Right lobe of liver (tissue), 6 donors: ENCODE results near the gene CDH13. TPM values are rescaled to one million over a fixed set of nuclear protein-coding genes. Genes with fewer than 3 reads are reported as not detected.

ENCODE experiments used
- ATAC-seq, 4 donors: fragments of 200-7000 bp; cut with Tn5 transposase; one replicate each; pipeline ENCODE4 v1.9.1; 2020; ENCODE audit warnings: mild to moderate bottlenecking in 4 of 4, moderate library complexity in 4 of 4
- DNase-seq, 3 donors: peaks; one replicate each; pipeline ENCODE4 v3.0.0-alpha.2; 2020
- H3K27ac ChIP-seq, 3 donors: fragments of 200-600 bp; one replicate each; pipeline ENCODE4 v1.8.0; 2022
- H3K27me3 ChIP-seq, 2 donors: fragments of 200-600 bp; one replicate each; pipeline ENCODE4 v1.8.0; 2022
- H3K36me3 ChIP-seq, 4 donors: fragments of 200-600 bp; sonication (generic) in 1 of 4; one replicate each; pipeline versions ENCODE4 v1.5.1 to v1.8.0; 2017 to 2022; ENCODE audit warnings: control low read depth in 1 of 4
- H3K4me1 ChIP-seq, 4 donors: fragments of 200-600 bp; sonication (generic) in 1 of 4; one replicate each; pipeline versions ENCODE4 v1.5.1 to v1.8.0; 2017 to 2022; ENCODE audit warnings: control low read depth in 1 of 4
- H3K4me3 ChIP-seq, 3 donors: fragments of 200-600 bp; one replicate each; pipeline ENCODE4 v1.8.0; 2022
- H3K9me3 ChIP-seq, 4 donors: fragments of 200-600 bp; sonication (generic) in 1 of 4; one replicate each; pipeline versions ENCODE4 v1.5.1 to v1.8.0; 2017 to 2022; ENCODE audit warnings: control low read depth in 1 of 4
- POLR2A ChIP-seq: fragments of 450-650 bp; IDR thresholded peaks from one replicate; pipeline ENCODE4 v1.6.1; 2017; ENCODE audit warnings: antibody characterized with exemption, mild to moderate bottlenecking
- WGBS: methylation state at CpG from one replicate; pipeline ENCODE4 v1.1.6; 2018; ENCODE audit warnings: low coverage, low lambda C conversion rate; ENCODE audit not compliant: insufficient coverage; ENCODE audit errors: missing lambda C conversion rate; 5-methylcytosine and 5-hydroxymethylcytosine counted together
- intact Hi-C, 2 donors: fragments of 100-400 bp; cut with DNase I; formaldehyde crosslinking; loops; one replicate each; pipeline versions ENCODE4 v1.11.2 to v1.14.1; 2022
- total RNA-seq, 6 experiments: library from RNA; depleted of rRNA in 2 of 6; stranded (reverse); fragments of >200 nt in 2 of 6; fragmentation: NEBNext Ultra II Directional in 3 of 6; extraction: Animal tissue kit (Norgen Biotek cat#: 25700) in 3 of 6; gene quantifications; one replicate each; pipeline versions ENCODE4 v1.1.0 to v1.2.4, GENCODE V29; 2016 to 2023
- TF ChIP-seq, protein P1 (sequence below), 4 donors: fragments of 200-600 bp in 3 of 4; fragments of 450-650 bp in 1 of 4; IDR thresholded peaks; one replicate each; pipeline versions ENCODE4 v1.5.1 to v1.8.0; 2016 to 2022; ENCODE audit warnings: antibody characterized with exemption in 4 of 4, mild to moderate bottlenecking in 2 of 4
- donor health status: DM: no; HTN: yes; CAD: no.
- donor health status: DM: no; HTN: no; CAD: no.
- donor health status: DM: no; HTN: no; CAD: no.
- donor health status: DM: no; HTN: yes; CAD: no.
- donor health status: DM: no; HTN: yes; CAD: no.

CDH13 gene
- total RNA-seq, 6 experiments from 2014 or later = 0.13 to 4.6 (median 0.49) TPM

DNA sequence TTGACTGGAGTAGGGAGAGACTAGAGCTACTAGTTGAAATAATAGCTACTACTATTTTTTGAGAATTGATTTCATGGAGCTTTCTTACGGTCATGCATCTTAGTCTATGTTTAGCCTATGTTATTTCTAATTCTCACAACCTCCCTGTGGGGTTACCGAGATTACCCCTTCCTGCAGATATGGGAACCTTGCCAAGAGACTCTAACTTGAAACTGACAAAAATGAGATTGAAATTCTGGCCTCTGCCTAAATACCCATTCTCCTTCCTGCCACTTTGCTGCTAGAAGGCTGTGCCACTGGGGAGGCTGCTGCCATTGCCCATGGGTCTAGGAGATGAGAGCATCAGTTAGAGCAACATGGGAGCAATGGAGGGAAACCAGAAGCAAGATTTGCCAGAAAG is 410.3 kb downstream of the CDH13 start:
- intact Hi-C loops = no loop called here
- Histone ChIP-seq H3K9me3 (no peaks in the 10 kb centered on the region), H3K27ac (no peak overlapping the region), H3K4me1 (no peaks in the 10 kb centered on the region), H3K27me3 (no peaks in the 10 kb centered on the region), H3K4me3 (no peak overlapping the region), H3K36me3 (no peaks in the 10 kb centered on the region)
- WGBS = 43% methylated on average over 2 of the region's 2 CpGs
- ATAC-seq (no peak), DNase-seq (no peak)
- no peak for TF ChIP-seq POLR2A
- TF ChIP-seq, protein P1, sequence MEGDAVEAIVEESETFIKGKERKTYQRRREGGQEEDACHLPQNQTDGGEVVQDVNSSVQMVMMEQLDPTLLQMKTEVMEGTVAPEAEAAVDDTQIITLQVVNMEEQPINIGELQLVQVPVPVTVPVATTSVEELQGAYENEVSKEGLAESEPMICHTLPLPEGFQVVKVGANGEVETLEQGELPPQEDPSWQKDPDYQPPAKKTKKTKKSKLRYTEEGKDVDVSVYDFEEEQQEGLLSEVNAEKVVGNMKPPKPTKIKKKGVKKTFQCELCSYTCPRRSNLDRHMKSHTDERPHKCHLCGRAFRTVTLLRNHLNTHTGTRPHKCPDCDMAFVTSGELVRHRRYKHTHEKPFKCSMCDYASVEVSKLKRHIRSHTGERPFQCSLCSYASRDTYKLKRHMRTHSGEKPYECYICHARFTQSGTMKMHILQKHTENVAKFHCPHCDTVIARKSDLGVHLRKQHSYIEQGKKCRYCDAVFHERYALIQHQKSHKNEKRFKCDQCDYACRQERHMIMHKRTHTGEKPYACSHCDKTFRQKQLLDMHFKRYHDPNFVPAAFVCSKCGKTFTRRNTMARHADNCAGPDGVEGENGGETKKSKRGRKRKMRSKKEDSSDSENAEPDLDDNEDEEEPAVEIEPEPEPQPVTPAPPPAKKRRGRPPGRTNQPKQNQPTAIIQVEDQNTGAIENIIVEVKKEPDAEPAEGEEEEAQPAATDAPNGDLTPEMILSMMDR (IDR thresholded peaks at IDR 0.05) = no peak

DNA sequence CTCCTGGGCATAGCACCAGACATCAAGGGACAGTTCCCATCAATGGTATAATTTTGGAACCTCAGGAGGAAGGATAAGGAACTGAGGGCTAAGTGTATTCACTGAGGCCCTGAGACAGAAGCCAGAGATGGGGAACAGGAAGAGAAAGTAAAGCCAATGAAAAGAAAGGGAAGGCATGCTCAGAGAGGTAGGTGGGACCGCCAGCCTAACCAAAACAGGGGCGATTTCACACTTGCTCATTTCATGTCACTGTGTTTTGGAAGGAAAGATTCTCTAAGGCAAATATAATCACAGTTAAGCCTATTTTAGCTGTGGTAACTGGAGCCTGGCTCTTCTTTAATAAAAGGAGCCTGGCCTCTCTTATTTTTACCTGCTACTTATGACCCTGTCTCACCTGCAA is 411.1 kb downstream of the CDH13 start:
- no peak for DNase-seq
- H3K4me3 ChIP-seq = no peak overlapping the region
- intact Hi-C loops = no loop called here
- no peak overlapping the region for H3K27ac ChIP-seq
- no peak for ATAC-seq
- H3K36me3 ChIP-seq = no peaks in the 10 kb centered on the region
- TF ChIP-seq POLR2A = no peak
- TF ChIP-seq, protein P1 (IDR thresholded peaks at IDR 0.05) = no peak
- no peaks in the 10 kb centered on the region for H3K4me1 ChIP-seq
- H3K9me3 ChIP-seq = no peaks in the 10 kb centered on the region
- H3K27me3 ChIP-seq = no peaks in the 10 kb centered on the region
- WGBS = 47% methylated on average over 2 of the region's 2 CpGs

DNA sequence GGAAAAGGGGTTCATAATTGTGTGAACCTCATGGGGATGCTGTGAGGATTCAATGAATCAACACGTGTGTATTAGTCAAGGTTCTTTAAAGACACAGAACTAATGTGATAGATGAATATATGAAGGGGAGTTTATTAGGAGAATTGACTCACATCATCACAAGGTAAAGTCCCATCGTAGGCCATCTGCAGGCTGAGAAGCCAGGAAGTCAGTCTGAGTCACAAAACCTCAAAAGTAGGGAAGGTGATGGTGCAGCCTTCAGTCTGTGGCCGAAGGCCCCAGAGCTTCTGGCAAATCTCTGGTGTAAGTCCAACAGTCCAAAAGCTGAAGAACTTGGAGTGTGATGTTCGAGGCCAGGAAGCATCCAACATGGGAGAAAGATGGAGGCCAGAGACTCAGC is 413.4 kb downstream of the CDH13 start:
- Histone ChIP-seq H3K9me3 (no peaks in the 10 kb centered on the region), H3K27me3 (no peaks in the 10 kb centered on the region), H3K4me1 (no peaks in the 10 kb centered on the region), H3K27ac (no peak overlapping the region), H3K36me3 (no peaks in the 10 kb centered on the region), H3K4me3 (no peak overlapping the region)
- no peak for TF ChIP-seq POLR2A
- intact Hi-C loops = no loop called here
- ATAC-seq = no peak
- WGBS = 13% methylated on average over 3 of the region's 4 CpGs
- DNase-seq = no peak

DNA sequence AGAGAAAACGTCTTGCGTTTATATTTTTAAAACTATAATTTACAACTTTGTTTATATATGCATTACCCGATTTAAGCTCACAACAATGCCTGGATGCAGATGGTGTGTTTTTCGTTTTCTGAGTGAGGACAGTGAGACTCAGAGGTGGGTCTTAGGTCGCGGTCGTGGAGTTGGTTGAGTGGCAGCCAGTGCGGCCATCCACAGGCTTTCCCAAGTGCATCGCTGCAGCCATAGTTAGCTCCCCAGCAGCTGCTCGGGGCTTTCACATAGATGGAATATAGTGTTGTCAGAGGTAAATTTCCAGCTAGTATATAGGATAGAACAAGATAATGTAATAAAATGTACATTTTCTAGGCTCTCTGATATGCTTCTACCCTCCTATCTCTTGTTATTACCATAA is 417.8 kb downstream of the CDH13 start:
- ATAC-seq (no peak), DNase-seq (no peak)
- TF ChIP-seq, protein P1 (IDR thresholded peaks at IDR 0.05) = no peak
- TF ChIP-seq POLR2A = no peak
- Histone ChIP-seq H3K27me3 (no peaks in the 10 kb centered on the region), H3K9me3 (no peaks in the 10 kb centered on the region), H3K4me1 (peaks cover 0 to 6% (median 0%) of the 10 kb centered on the region in 4 donors), H3K36me3 (no peaks in the 10 kb centered on the region), H3K4me3 (no peak overlapping the region), H3K27ac (no peak overlapping the region)
- intact Hi-C loops = no loop called here
- WGBS = 66% methylated on average over 10 of the region's 10 CpGs

DNA sequence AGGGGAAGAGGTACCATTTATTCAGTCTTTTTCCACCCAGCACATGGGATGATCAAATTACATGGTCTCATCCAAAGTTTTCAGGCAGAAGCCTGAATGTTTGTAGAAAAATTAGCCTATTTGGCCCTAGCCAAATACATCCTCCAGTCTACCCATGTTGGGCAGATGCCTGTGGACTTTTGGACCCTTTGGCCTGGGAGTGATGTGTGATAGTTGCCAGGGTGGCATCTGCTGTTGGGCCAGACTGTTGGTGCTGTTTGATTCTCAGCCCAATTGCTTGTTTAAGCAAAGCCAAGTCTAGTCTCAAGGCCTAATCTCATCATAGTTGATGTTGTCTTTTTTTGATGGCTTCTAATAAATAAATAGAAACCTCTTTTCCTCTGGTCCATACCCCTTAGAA is 419.0 kb downstream of the CDH13 start:
- no peak for TF ChIP-seq POLR2A
- TF ChIP-seq, protein P1 (IDR thresholded peaks at IDR 0.05) = no peak
- intact Hi-C loops = no loop called here
- no peaks in the 10 kb centered on the region for H3K9me3 ChIP-seq
- peak; percentile 31 to 80 (median 71) for DNase-seq
- no peak overlapping the region for H3K27ac ChIP-seq
- peaks cover 0 to 6% (median 0%) of the 10 kb centered on the region in 4 donors for H3K4me1 ChIP-seq
- no peak overlapping the region for H3K4me3 ChIP-seq
- no peaks in the 10 kb centered on the region for H3K36me3 ChIP-seq
- H3K27me3 ChIP-seq = no peaks in the 10 kb centered on the region
- peak; percentile 87 to 99 (median 92) for ATAC-seq
